CD4-positive, alpha-beta T cell treated with Interleukin-21 for 1 hour (primary cell): Measurements from ENCODE around the gene TMEM38A.
"Not testable (repeated sequence)": the region's sequence is repeated elsewhere in the genome, so short reads cannot be mapped to it uniquely, and the experiment has no call there.

Experiments
- DNase-seq: peaks from one replicate; pipeline ENCODE4 v3.0.0-alpha.2; 2020

Gene TMEM38A

GRCh38 chr19:16640951-16641350 lies 20.0 kb upstream of the TMEM38A start:
- no peak for DNase-seq

- DNase-seq, result no peak
Observed at GRCh38 chr19:16641695-16642094, 19.2 kb upstream of the TMEM38A start.

GRCh38 chr19:16645140-16645539 lies 15.8 kb upstream of the TMEM38A start:
- DNase-seq, result no peak

- no peak for DNase-seq
Observed at GRCh38 chr19:16649734-16650133, 11.2 kb upstream of the TMEM38A start.

GRCh38 chr19:16650821-16651220 lies 10.1 kb upstream of the TMEM38A start:
- DNase-seq, result no peak

- DNase-seq, result not testable (repeated sequence)
Observed at GRCh38 chr19:16651421-16652188, 9.3 kb upstream of the TMEM38A start.

GRCh38 chr19:16652854-16653253 lies 8.1 kb upstream of the TMEM38A start:
- DNase-seq, result no peak

- DNase-seq, result no peak
Observed at GRCh38 chr19:16654140-16654539, 6.8 kb upstream of the TMEM38A start.

GRCh38 chr19:16654627-16655026 lies 6.3 kb upstream of the TMEM38A start:
- no peak for DNase-seq

- DNase-seq, result no peak
Observed at GRCh38 chr19:16655727-16656126, 5.2 kb upstream of the TMEM38A start.

- no peak for DNase-seq
Observed at GRCh38 chr19:16657384-16657783, 3.6 kb upstream of the TMEM38A start.

- DNase-seq, result no peak
Observed at GRCh38 chr19:16659464-16659831, 1.5 kb upstream of the TMEM38A start.

- peak; percentile 99 for DNase-seq
Observed at GRCh38 chr19:16659832-16660708, 869 bp upstream of the TMEM38A start, which contains the start of gene SMIM7. TSS of gene SMIM7 (minus strand) at chr19:16660144. CDS start at chr19:16660110, 34 bp downstream.

- no peak for DNase-seq
Observed at GRCh38 chr19:16661480-16662034, 618 bp downstream of the TMEM38A start.

GRCh38 chr19:16668176-16668575 lies 7.2 kb downstream of the TMEM38A start:
- DNase-seq, result no peak

- not testable (repeated sequence) for DNase-seq
Observed at GRCh38 chr19:16668702-16669101, 7.8 kb downstream of the TMEM38A start.

- DNase-seq, result no peak
Observed at GRCh38 chr19:16670291-16670690, 9.4 kb downstream of the TMEM38A start.

GRCh38 chr19:16671652-16672274 lies 10.8 kb downstream of the TMEM38A start:
- DNase-seq, result no peak

GRCh38 chr19:16673231-16673630 lies 12.3 kb downstream of the TMEM38A start:
- no peak for DNase-seq

- not testable (repeated sequence) for DNase-seq
Observed at GRCh38 chr19:16673839-16674238, 12.9 kb downstream of the TMEM38A start.

- no peak for DNase-seq
Observed at GRCh38 chr19:16676101-16676798, 15.3 kb downstream of the TMEM38A start.

GRCh38 chr19:16677055-16677454 lies 16.1 kb downstream of the TMEM38A start:
- DNase-seq, result no peak

GRCh38 chr19:16678498-16678897 lies 17.6 kb downstream of the TMEM38A start:
- DNase-seq, result no peak
